ENCODE measurements around the gene MLLT10.

Gene MLLT10

DNA sequence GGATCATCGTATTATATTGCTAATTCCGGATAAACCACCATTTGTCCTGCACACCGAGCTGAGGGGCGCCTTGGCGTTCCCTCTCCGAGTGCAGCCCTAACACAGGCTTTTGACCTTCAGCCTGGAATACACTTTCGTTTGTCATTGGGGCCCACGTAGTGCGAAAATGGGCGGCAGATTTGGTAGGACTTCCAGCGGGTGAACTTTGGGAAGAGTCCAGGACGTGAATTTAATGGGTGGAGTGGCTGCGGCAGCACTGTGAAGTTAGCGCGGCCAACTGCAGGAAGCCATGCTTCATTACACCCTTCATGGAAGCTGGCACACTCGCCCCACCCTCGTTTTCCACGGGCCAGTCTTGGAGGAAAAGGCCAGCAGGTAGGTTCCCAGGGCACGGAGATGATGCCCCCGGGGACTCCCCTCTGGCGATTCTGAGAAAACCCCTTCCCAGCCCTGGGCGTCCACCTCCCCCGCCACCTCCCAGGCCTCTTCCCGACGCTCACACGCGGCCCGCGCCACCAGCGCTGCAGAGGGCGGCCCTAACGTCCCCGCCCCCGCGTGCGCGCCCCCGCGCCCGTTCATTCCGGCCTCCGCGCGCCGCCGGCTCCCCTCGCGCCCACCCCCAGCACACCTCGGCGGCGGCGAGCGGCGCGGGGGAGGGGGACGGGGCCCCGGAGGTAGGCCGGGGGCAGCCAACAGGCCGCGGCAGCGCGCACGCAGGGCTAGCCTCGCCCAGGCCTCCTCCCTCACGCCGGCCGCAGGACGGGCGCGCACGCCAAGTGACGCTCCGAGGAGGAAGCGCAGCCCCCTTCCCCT is at the start of gene MLLT10:
TSS of gene MLLT10 (plus strand) at position 766 of the 813 bp plus-strand sequence. CDS start 413 bp downstream, outside the sequence.
- DNase-seq, result peak; percentile 81

DNA sequence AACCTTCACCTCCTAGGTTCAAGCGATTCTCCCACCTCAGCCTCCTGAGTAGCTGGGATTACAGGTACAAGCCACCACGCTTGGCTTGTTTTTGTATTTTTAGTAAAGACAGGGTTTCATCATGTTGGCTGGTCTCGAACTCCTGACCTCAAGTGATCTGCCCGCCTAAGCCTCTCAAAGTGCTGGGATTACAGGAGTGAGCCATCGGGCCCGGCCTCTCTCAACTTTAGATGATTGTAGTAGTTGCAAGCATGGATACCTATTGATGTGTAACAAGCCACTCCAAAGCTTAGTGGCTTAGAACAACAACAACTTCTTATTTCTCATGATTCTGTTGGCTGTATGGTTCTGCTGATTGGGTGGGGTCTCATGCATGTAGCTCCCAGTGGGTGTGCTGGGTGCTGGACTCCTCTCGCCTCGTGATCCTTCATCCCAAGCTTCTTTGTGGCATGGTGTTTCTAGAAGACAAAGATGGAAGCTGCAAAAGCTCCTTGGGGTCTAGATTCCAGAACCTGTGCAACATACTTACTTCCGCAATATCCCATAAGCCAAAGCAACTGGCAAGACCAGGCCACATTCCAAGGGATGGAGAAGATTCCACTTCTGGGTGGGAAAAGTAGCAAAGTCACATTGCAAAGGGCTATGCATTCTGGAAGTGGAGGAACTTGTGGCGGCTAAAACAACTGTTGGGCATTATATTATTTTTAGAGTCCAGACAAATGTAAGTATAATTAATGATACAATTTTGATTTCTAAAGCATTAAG is 46.4 kb upstream of the MLLT10 start:
- DNase-seq, result no peak

DNA sequence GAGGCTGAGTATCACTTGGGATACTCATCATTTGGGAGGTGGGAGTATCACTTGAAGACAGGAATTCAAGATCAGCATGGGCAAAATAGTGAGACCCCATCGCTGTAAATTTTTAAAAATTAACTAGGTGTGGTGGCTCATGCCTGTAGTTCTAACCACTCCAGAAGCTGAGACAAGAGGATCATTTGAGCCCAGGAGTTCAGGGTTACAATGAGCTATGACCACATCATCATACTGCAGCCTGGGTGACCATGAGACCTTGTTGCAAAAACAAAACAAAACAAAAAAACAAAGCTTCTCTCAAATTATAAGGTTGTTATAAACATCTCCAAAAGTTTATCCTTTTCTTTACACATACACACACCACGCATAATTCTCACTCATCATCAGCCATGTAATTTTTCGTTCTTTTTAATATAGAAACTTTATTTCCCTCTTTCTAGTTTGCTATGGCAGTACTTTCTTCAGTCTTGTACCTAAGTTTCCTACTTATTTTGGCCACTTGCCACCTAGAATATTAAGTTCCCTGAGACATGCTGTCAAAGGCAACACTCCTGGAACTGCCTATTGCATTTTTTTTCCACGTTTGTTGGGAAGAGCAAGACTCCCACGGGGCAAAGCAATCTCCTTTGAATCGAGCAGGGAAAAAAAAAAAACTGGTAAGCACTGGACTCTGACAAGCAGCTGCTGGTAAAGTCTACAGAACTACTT is 45.6 kb upstream of the MLLT10 start:
- DNase-seq, result no peak

DNA sequence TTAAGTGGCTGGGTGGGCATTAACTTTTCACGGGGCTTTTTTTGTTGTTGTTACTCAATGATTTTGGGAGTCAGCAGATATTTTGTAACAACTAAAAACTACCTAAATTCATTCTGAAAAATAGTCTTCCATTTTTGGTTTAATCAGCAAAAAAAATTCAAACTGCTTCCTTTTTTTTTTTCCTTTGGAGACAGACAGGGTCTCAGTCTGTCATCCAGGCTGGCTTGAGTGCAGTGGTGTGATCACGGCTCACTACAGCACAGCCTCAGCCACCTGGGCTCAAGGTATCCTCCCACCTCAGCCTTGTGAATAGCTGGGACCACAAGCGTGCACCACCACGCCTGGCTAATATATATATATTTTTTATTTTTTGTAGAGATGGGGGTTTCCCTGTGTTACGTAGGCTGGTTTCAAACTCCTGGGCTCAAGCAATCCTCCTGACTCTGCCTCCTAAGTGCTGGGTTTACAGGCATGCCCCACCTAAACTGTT is 45.0 kb upstream of the MLLT10 start:
- no peak for DNase-seq

DNA sequence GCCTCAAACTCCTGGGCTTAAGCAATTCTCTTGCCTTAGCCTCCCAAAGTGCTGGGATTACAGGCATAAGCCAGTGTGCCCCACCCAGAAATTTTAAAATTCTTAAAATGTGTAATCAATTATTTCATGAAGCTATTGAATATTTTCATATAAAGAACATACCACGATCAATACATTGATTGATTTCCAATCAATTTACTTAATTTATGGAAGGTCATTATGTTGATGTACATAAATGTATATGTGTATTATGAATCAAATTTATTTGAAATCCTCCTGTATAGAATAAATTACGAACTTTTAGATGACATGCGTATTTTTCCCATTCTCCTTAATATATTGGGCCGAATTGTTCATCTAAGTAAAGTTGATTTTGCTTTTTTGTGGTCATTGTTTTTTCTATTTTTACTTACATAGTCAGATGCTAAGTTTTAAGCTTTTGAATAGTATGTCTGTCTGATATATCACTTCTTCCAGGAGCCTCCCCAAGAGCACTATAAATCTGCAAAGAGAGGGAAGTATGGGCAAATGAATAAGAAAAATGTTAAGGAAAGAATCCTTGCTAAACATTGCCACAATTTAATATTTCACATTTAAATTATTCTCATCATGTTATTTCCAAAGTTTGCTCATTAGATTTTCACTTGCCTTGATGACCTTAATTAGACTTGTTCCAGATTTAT is 43.9 kb upstream of the MLLT10 start:
- DNase-seq, result no peak

DNA sequence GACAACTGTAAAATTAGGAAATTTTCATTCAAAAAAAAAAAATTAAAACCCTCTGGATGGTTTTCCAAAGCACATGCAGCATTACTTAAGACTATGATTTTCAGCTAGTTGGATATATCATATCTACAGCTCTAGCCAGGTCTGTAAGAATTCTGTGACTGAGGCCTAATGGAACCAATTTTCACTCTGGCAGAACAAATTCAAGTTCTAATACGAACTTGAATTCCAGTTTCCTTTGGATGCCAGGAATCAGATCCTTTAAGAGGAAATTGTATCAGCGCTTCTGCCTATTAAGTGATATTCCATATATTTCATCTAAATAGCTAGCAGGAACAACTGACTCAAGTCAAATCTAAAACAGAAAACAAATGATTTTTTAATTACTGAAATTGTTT is 43.3 kb upstream of the MLLT10 start:
- no peak for DNase-seq

DNA sequence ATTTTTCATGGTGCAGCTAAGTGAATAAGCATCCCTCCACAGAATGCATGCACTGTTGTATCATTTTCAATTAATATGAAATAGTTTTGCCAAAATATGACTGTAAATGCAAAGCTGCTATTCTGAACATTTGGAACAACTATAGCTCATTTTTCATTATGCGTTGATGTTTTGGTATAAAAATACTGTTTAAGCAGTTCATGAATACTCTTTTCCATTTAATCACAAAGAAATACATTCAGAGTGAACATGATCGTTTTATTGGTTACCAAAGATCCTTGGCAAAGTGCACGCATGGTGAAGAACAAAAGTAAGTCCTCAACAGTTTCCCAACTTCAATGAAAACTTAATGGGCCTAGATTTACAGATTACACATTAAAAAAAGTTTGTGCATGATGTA is 41.6 kb upstream of the MLLT10 start:
- no peak for DNase-seq

DNA sequence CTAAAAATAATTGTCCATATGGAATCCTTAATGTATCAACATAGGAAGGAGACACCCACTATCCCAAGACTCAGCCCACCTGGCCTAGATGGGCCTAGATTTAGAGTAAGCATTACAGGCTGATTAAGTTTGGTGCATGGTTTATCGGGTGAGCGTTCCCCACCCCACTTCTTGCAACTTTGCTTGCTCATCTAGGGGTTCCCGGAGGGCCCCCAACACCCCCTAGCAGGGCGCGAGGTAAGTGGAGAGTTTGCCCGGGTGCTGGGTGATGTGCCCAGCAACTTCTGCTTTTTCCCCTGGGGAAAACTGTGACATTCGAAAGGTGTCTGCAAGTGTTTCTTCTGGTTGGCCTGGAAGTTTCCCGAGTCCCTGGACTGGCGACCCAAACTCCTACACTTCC is 40.2 kb upstream of the MLLT10 start:
- DNase-seq, result no peak

DNA sequence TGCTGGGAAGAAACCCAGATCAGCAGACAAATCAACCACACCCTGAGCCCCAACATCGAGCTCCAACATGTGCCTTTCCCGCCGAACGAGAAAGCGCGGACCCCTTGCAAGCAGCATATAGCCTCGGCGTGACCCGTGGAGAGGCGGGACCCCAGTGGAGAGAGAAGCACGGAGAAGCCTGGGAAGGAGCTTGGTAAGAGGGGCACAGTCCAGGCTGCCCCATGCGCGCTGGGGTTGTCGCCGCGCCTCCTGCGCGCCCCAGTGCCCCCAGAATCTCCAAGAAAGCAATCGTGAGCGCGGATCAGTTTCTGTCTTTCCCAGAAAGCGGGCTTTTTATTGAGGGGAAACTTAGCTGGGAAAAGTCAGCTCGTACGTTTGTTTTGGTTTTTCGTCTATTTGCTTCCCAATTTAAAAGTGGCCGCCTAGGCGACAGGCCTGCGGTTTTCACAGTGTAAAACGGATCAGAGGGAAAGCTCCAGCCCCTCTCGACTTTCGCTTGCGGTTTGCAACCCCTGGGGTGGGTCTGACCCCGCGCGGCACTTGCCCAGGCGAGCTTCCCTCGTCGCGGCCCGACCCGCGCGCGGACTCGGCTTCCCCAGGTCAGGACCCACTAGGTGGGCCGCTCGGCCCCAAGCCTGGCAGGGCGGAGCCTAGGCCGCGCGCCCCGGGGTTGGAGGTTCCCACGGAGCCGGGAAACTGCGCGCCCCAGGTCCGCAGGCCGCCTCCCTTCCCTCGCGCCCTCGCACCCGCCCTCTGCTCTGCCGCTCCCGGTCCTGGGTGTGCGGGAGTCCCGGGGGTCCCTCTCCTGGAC is 39.6 kb upstream of the MLLT10 start:
- DNase-seq, result no peak

DNA sequence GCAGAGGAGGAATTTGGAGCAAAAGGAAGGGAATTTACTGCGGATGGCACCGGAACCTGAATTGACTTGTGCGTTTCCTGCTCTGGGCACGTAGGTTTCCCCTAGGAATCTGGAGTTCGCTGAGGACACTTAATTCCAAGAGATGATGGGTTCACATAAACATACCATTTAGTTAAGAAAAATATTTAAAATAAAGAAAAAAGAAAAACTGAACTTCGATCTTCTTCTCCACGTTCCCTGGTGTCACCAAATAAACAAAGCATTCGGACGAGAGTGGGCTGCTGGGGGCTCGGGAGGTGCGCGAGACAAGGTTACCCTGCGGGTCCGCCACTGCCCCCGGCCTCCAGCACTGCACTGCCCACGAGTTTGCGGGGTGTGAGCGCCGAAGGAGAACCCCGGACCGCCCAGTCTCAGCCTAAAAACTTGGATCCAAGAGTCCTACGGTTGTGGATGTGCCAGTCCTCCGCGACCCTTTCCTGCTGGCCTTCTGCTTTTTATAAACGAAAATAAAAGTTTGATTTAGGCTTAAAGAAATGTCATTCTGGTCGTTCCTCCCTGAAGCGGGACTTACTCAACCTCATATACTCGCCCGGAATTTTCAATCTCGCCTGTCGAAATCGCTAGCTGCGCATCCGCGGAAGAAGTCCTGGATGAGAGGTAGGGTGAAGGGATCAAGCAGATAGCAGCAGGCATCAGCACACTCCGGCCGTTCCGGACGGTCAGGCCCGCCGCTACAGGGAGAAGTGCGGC is 38.9 kb upstream of the MLLT10 start:
- no peak for DNase-seq

DNA sequence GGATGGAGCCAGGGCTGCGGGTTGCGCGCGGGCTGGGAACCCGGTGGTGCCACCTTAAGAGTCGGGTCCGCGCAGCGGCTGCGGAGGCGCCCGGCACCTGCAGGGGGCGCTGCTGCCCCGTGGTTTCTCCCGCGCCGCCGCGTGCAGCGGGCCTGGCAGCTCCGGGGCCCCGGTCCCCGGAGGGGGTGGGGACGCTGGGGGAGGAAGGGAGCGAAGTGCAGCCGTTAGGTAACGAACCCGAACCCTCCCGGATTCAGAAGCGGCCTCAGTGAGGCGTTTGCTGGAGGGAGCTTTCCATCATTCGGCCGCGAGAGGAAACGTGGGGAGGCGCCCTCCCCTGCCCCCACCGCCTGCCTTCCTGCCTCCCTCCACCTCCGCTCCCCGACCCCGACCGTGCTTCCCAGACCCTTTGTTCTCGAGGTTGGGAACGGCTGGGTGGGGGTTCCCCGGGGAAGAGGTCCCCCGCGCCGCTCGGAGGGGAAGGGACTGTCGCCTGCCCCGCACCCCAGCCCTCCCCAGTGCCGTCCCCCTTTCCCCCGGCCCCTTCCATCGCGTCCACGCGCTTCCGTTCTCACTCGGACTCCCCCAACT is 38.2 kb upstream of the MLLT10 start:
- DNase-seq, result no peak

DNA sequence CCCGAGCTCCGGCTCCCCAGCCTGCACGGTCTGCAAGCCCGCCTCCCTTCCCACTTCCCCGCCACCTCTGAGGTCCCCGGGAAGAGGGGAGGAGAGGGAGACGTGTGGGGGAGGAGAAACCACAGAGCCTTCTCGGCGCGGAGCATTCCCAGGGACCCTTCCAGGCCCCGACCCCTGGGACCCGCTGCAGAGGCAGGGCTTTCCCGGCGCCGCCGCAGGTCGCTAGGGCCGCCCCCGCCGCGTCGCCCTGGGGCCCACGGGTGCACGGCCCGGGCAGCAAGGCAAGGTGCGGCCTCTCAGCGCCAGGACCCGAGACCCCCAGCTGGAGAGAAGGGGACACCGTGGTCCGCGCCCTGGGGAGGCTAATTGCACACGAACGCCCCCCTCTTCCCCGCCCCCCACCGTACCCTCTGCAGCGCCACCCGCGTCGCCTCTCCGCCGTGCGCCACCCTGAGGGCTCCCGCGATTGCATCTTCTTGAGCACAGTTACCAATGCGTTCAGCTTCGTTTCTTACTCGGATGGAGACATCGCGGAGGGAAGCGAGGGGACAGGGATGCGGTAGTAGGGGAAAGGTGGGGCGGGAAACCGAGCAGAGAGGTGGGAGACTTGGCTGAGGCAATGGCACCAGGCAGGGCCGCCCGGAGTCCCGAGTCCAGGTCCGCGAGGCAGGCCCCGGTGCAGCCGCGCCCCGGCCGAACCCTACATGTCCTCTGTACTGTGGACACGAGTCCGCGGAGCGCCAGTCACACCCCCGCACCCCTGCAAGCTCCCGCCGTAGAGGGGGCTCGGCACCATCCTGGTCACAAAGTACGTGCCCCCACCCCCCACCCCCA is 37.5 kb upstream of the MLLT10 start:
- no peak for DNase-seq

DNA sequence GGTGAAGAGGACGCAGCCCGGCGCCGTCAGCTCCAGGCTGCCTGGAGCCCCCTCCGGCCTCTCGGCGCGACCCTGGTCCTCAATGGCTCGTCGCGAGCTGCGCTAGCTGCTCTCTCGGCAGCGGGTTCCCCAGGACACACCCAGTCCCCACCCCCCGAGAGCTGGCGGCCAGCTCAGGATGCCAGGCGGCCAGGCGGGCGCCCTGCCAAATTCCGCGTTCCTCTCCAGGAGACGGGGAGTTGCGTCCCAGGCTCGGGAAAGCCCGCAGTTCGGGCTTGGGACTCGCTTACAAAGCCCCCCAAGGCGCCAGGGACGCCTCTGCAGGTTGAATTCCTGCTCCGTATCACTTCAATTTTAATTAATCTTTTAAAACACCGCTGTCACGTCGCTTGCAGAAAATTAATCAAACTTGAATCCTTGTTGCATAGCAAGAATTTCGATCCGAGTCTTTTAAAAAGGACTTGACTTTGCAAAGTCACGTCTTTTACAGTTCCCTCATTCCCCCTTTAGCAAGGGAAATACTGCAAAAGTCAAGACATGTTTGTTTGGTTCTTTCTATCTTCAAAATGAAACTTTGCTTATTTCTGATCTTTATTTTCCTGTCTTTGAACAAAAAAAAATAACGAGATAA is 36.7 kb upstream of the MLLT10 start:
- peak; percentile 48 for DNase-seq

DNA sequence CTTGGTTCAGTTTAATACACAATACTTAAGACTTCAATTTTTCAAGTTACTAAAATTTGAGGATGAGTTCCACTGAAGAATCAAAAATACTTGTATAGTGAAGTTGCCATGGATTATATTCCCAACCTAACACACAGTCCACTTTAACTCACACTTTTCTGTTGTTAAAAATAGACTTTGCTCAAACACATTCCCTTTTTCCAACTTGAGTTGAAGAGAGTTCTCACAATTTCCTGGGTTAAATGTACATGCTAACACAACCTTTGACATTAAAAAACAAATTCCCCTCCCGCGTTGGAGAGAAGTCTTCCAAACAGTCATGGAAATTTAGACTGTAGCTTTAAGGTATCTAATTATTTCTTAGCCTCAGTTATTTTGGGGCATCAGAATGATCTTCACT is 35.7 kb upstream of the MLLT10 start:
- no peak for DNase-seq

DNA sequence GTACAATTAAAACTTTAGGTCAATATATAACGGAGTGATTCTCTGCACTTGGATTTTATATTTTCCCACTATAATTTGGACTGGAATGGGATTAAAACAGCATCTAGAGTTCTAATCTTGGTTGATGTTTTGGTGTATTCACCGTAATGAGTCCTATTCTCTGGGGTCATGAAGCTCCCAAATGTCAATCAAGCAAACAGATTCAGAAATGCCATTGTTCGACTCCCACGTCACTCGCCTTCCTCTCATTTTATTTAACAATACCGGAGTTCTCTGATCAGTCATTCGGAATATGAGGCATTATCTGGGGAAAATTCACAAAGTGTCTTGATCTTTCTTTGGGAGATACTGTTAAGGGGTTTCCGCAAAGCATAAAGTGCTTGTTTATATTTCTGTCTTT is 35.0 kb upstream of the MLLT10 start:
- DNase-seq, result no peak

DNA sequence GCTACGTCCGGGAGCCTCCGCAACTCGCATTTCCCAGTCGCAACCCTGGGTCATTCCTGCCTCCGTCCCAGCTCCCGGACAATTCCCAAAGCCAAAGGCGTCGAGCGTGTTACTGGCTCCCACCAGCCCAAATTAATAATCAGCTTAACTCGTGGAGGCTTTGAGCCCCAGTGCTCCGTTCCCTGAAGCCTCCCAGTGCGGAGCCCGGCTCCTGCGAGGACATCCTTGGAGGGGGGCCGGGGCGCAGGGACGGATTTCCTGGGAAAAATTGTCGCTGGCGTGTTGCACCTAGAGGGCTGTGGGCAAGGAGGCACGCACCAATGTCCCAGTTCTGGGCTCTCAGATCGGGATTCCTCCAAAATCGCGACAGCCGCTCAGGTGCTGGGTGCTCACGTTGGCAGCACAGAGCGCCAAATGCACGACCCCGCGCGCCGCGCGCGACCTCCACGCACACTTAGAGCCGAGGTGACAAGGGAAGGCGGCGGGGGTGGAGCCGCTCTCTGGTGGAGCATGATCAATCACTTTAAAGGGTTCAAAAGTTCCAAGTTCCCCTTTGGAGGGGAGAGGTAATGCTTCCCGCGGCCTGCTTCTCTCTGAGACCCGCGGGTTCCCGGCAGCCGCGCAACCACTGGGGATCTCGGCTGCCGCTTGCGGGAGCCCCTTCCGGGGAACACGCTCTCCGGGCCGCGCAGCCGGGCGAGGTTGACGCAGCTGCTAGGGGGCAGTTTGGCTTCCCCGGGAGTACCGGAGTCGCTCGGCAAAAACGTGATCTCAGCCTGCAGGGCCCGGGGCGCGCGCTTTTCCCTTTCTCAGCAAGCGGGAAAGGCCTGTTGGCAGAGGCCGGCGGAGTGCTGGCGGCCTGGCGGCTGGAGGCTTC is 34.1 kb upstream of the MLLT10 start:
- DNase-seq, result no peak

DNA sequence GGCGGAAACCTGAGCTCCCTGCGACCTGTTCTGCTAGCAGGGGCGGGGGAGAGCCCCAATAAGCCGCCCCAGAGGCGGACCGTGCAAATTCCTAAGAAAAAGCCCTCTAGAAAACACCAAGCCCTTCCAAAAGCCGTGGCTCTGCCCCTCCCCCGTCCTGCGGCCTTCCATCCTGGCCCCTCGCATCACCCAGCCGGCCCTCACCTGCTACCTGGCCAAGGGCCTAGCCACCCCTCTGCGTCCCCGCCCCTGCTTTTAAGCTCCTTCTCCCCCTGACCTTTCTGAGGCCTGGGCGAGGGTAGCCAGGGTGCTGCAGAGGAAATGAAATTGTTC is 33.5 kb upstream of the MLLT10 start:
- DNase-seq, result no peak

DNA sequence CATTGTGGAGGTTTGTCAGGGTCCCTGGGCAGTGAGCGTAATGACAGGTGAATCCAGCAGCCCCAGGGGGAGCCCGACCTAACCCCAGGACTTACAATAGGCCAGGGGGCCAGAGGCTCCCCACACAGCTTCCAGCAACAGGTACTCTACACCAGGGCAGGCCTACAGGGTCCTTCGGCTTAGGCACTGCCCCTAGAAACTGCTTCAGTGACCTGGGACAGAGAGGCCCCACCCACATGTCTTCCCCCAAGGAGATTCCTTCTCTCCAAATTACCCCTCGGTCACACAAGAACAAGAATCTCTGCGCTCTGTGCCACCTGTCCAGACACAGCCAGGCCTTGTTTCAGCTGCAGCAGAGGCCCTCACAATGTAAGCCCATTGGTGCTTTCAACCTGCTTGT is 32.9 kb upstream of the MLLT10 start:
- DNase-seq, result no peak
